IPS-18a (cell line): ENCODE results near the gene PLEKHB1.

Experiments used
- H3K27ac ChIP-seq: one replicate; pipeline ENCODE4 v1.5.1; 2013; ENCODE audit warnings: low read length
- H3K27me3 ChIP-seq: one replicate; pipeline ENCODE4 v1.6.1; 2013; ENCODE audit warnings: mild to moderate bottlenecking, low read length; ENCODE audit not compliant: control insufficient read depth, insufficient read depth
- H3K36me3 ChIP-seq: one replicate; pipeline ENCODE4 v1.6.1; 2013; ENCODE audit warnings: low read depth, low read length; ENCODE audit not compliant: control insufficient read depth
- H3K4me1 ChIP-seq: one replicate; pipeline ENCODE4 v1.6.1; 2013; ENCODE audit warnings: low read depth, low read length; ENCODE audit not compliant: control insufficient read depth
- H3K4me3 ChIP-seq: one replicate; pipeline ENCODE4 v1.5.1; 2013; ENCODE audit warnings: low read length
- H3K9ac ChIP-seq: one replicate; pipeline ENCODE4 v1.6.1; 2013; ENCODE audit warnings: mild to moderate bottlenecking, low read length, moderate library complexity
- H3K9me3 ChIP-seq: one replicate; pipeline ENCODE4 v1.6.1; 2013; ENCODE audit warnings: low read depth, low read length; ENCODE audit not compliant: control insufficient read depth

Gene PLEKHB1

GRCh38 chr11:73705053-73705452 is 58.7 kb downstream of the PLEKHB1 start:
- no peaks in the 10 kb centered on the region for H3K27me3 ChIP-seq
- no peaks in the 10 kb centered on the region for H3K4me1 ChIP-seq
- H3K36me3 ChIP-seq: peaks cover 14% of the 10 kb centered on the region
- no peaks in the 10 kb centered on the region for H3K9me3 ChIP-seq
- H3K9ac ChIP-seq: no peak overlapping the region
- H3K4me3 ChIP-seq: no peak overlapping the region
- H3K27ac ChIP-seq: no peak overlapping the region

- Histone ChIP-seq H3K27me3 (no peaks in the 10 kb centered on the region), H3K4me3 (no peak overlapping the region), H3K9me3 (no peaks in the 10 kb centered on the region), H3K36me3 (peaks cover 16% of the 10 kb centered on the region), H3K4me1 (no peaks in the 10 kb centered on the region), H3K27ac (no peak overlapping the region), H3K9ac (no peak overlapping the region)
Measured at GRCh38 chr11:73710964-73711363, 64.6 kb downstream of the PLEKHB1 start.
